H9 (cell line): Measurements from ENCODE around the gene PFN1. TPM values are rescaled to one million over a fixed set of nuclear protein-coding genes. Genes with fewer than 3 reads are reported as not detected.

Experiments
- DNase-seq: peaks from one replicate; pipeline ENCODE4 v3.0.0-alpha.2; 2017
- H2AFZ ChIP-seq: one replicate; pipeline ENCODE4 v1.6.1; 2013; ENCODE audit warnings: mild to moderate bottlenecking, low read length, control low read depth, moderate library complexity
- H2AK5ac ChIP-seq: 2 replicates; pipeline ENCODE4 v1.6.1; 2013; ENCODE audit warnings: low read length, control low read depth, mixed read lengths; ENCODE audit not compliant: insufficient read length
- H2BK120ac ChIP-seq: one replicate; pipeline ENCODE4 v1.6.1; 2013; ENCODE audit warnings: low read depth, mild to moderate bottlenecking, low read length, control low read depth, inconsistent platforms; ENCODE audit not compliant: poor library complexity, severe bottlenecking
- H2BK12ac ChIP-seq: 2 replicates; pipeline ENCODE4 v1.6.1; 2013; ENCODE audit warnings: low read length, control low read depth, mixed read lengths, low read depth; ENCODE audit not compliant: insufficient read length
- H2BK15ac ChIP-seq: 2 replicates; pipeline ENCODE4 v1.6.1; 2013; ENCODE audit warnings: low read depth, low read length, control low read depth
- H2BK20ac ChIP-seq: one replicate; pipeline ENCODE4 v1.6.1; 2013; ENCODE audit warnings: low read depth, mild to moderate bottlenecking, low read length, control low read depth, inconsistent platforms; ENCODE audit not compliant: poor library complexity, severe bottlenecking
- H2BK5ac ChIP-seq: 2 replicates; pipeline ENCODE4 v1.6.1; 2013; ENCODE audit warnings: low read length, control low read depth, mixed read lengths; ENCODE audit not compliant: insufficient read length
- H3K14ac ChIP-seq: 2 replicates; pipeline ENCODE4 v1.6.1; 2013; ENCODE audit warnings: low read length, control low read depth; ENCODE audit not compliant: insufficient read depth
- H3K18ac ChIP-seq: 2 replicates; pipeline ENCODE4 v1.6.1; 2013; ENCODE audit warnings: low read depth, mild to moderate bottlenecking, mixed read lengths, low read length, control low read depth; ENCODE audit not compliant: insufficient read length
- H3K23ac ChIP-seq: 2 replicates; pipeline ENCODE4 v1.6.1; 2013; ENCODE audit warnings: low read length, control low read depth, mixed read lengths, low read depth; ENCODE audit not compliant: insufficient read length
- H3K23me2 ChIP-seq: 2 replicates; pipeline ENCODE4 v1.6.1; 2013; ENCODE audit warnings: low read depth, mild to moderate bottlenecking, mixed read lengths, low read length, control low read depth; ENCODE audit not compliant: insufficient read length, poor library complexity, severe bottlenecking
- H3K27ac ChIP-seq: 2 replicates; pipeline ENCODE4 v1.5.1; 2013; ENCODE audit warnings: low read length, control low read depth, mixed read lengths, low read depth; ENCODE audit not compliant: insufficient read length
- H3K27me3 ChIP-seq: 2 replicates; pipeline ENCODE4 v1.6.1; 2013; ENCODE audit warnings: low read length, control low read depth, inconsistent platforms; ENCODE audit not compliant: insufficient read depth
- H3K4ac ChIP-seq: 2 replicates; pipeline ENCODE4 v1.6.1; 2013; ENCODE audit warnings: low read depth, mild to moderate bottlenecking, control low read depth, inconsistent platforms, low read length, moderate library complexity
- H3K4me1 ChIP-seq: 2 replicates; pipeline ENCODE4 v1.6.1; 2013; ENCODE audit warnings: low read length, control low read depth, inconsistent platforms; ENCODE audit not compliant: insufficient read depth
- H3K4me2 ChIP-seq: 2 replicates; pipeline ENCODE4 v1.6.1; 2013; ENCODE audit warnings: low read length, control low read depth, mixed read lengths; ENCODE audit not compliant: insufficient read length, insufficient read depth
- H3K56ac ChIP-seq: 2 replicates; pipeline ENCODE4 v1.6.1; 2013; ENCODE audit warnings: low read depth, mild to moderate bottlenecking, mixed read lengths, low read length, control low read depth; ENCODE audit not compliant: insufficient read length
- H3K79me1 ChIP-seq: 2 replicates; pipeline ENCODE4 v1.6.1; 2013; ENCODE audit warnings: low read depth, mild to moderate bottlenecking, moderate library complexity, low read length, control low read depth, inconsistent platforms; ENCODE audit not compliant: insufficient read depth, poor library complexity, severe bottlenecking
- H3K79me2 ChIP-seq: 2 replicates; pipeline ENCODE4 v1.6.1; 2013; ENCODE audit warnings: low read length, control low read depth, inconsistent platforms; ENCODE audit not compliant: insufficient read depth
- H3K9ac ChIP-seq: 2 replicates; pipeline ENCODE4 v1.6.1; 2013; ENCODE audit warnings: low read length, control low read depth, mixed read lengths; ENCODE audit not compliant: insufficient read length; ENCODE audit errors: extremely low read depth
- H3K9me3 ChIP-seq: one replicate; pipeline ENCODE4 v1.6.1; 2013; ENCODE audit warnings: low read depth, low read length, inconsistent platforms; ENCODE audit not compliant: control insufficient read depth
- H3T11ph ChIP-seq: one replicate; pipeline ENCODE4 v1.6.1; 2013; ENCODE audit warnings: mild to moderate bottlenecking, low read length, control low read depth, inconsistent platforms
- H4K20me1 ChIP-seq: one replicate; pipeline ENCODE4 v1.6.1; 2013; ENCODE audit not compliant: control insufficient read depth, insufficient read length, insufficient read depth
- H4K5ac ChIP-seq: 2 replicates; pipeline ENCODE4 v1.6.1; 2013; ENCODE audit warnings: low read depth, mild to moderate bottlenecking, mixed read lengths, low read length, control low read depth; ENCODE audit not compliant: insufficient read length
- H4K8ac ChIP-seq: replicated peaks from 2 replicates; pipeline ENCODE4 v1.6.1; 2013; ENCODE audit warnings: low read length, control low read depth, mixed read lengths, low read depth; ENCODE audit not compliant: insufficient read length
- H4K91ac ChIP-seq: 2 replicates; pipeline ENCODE4 v1.6.1; 2013; ENCODE audit warnings: low read depth, mild to moderate bottlenecking, moderate library complexity, mixed read lengths, low read length, control low read depth; ENCODE audit not compliant: insufficient read length
- H3K27ac Mint-ChIP-seq, 3 experiments: 2 replicates in 2 of 3; 3 replicates in 1 of 3; pipeline ENCODE4 v1.8.0; 2020 to 2021; ENCODE audit warnings: mixed read lengths in 3 of 3, mild to moderate bottlenecking in 1 of 3, moderate library complexity in 1 of 3
- H3K27me3 Mint-ChIP-seq: 2 replicates; pipeline ENCODE4 v1.8.0; 2021; ENCODE audit warnings: low read depth, mild to moderate bottlenecking, moderate library complexity, mixed read lengths
- H3K36me3 Mint-ChIP-seq, 3 experiments: 2 replicates in 2 of 3; 3 replicates in 1 of 3; pipeline ENCODE4 v1.8.0; 2020 to 2021; ENCODE audit warnings: low read depth in 3 of 3, mixed read lengths in 3 of 3; ENCODE audit not compliant: insufficient read depth in 1 of 3
- H3K4me1 Mint-ChIP-seq, 2 experiments: 2 replicates each; pipeline ENCODE4 v1.8.0; 2020; ENCODE audit warnings: mixed read lengths in 2 of 2
- H3K4me3 Mint-ChIP-seq, 2 experiments: 2 replicates in 1 of 2; 3 replicates in 1 of 2; pipeline ENCODE4 v1.8.0; 2020 to 2021; ENCODE audit warnings: mild to moderate bottlenecking in 2 of 2, mixed read lengths in 2 of 2, moderate library complexity in 1 of 2
- H3K9me3 Mint-ChIP-seq, 2 experiments: 2 replicates in 1 of 2; 3 replicates in 1 of 2; pipeline ENCODE4 v1.8.0; 2020; ENCODE audit warnings: mild to moderate bottlenecking in 2 of 2, mixed read lengths in 2 of 2, moderate library complexity in 1 of 2
- WGBS: extraction: QIAGEN DNeasy Blood & Tissue Kit; methylation state at CpG from one replicate; pipeline ENCODE4 v1.1.7; 2013; ENCODE audit warnings: missing lambda C conversion rate, low lambda C conversion rate, mixed read lengths; ENCODE audit not compliant: insufficient read length; ENCODE audit errors: extremely low coverage; 5-methylcytosine and 5-hydroxymethylcytosine counted together
- total RNA-seq: library from RNA; stranded (reverse); gene quantifications from 2 replicates; pipeline ENCODE4 v1.2.1, GENCODE V29; 2021
- TF ChIP-seq, protein P1 (sequence below): fragments of 200-600 bp; sonication (generic); conservative IDR thresholded peaks from 3 replicates; pipeline ENCODE4 v1.8.0; 2021; ENCODE audit warnings: antibody characterized with exemption, mild to moderate bottlenecking

PFN1 gene
- total RNA-seq, 1 experiment from 2014 or later = 1,149 TPM

DNA sequence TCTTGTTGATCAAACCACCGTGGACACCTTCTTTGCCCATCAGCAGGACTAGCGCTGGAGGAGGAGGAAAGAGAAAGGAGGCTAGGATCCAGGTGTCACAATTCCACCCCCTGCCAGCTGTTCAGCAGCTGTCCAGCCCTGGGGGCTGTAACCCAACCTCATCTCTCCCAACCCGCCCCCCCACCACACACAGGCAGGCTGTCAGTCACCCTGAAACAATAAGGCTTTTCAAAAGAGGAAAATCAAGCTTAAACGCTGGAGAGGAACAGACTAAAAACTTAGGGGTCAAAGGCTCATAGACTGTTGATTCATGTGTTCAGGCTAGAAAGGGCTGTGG lies 2.4 kb downstream of the PFN1 start:
- H3T11ph ChIP-seq = no peak overlapping the region
- no peak overlapping the region for H2BK5ac ChIP-seq
- no peak overlapping the region for H2BK120ac ChIP-seq
- H3K27me3 ChIP-seq = no peaks in the 10 kb centered on the region
- peaks cover 23% of the 10 kb centered on the region for H3K23me2 ChIP-seq
- H3K9me3 ChIP-seq = no peaks in the 10 kb centered on the region
- no peak overlapping the region for H3K23ac ChIP-seq
- H3K4me2 ChIP-seq = peak overlapping the region; percentile 72
- H3K18ac ChIP-seq = no peak overlapping the region
- Mint-ChIP-seq H3K27me3 (peaks cover 6% of the 10 kb centered on the region), H3K4me1 (peaks cover 35 to 38% of the 10 kb centered on the region in 2 experiments), H3K36me3 (peaks cover 32 to 66% (median 53%) of the 10 kb centered on the region in 3 experiments), H3K9me3 (peaks cover 0 to 2% of the 10 kb centered on the region in 2 experiments; a peak in 2 of 5 replicates), H3K4me3 (peak overlapping the region; percentile 95 to 100), H3K27ac (peak overlapping the region; percentile 91 to 93 (median 92); a peak in 4 of 7 replicates)
- H2BK15ac ChIP-seq = no peak overlapping the region
- peak overlapping the region; percentile 53 for H3K9ac ChIP-seq
- H4K8ac ChIP-seq = no peak overlapping the region
- no peak overlapping the region for H2AFZ ChIP-seq
- no peak overlapping the region for H4K5ac ChIP-seq
- no CpG with 5 or more reads among the region's 4 CpGs for WGBS
- H3K56ac ChIP-seq = no peak overlapping the region
- no peak for DNase-seq
- peak overlapping the region; percentile 17 for H3K27ac ChIP-seq
- no peaks in the 10 kb centered on the region for H3K4me1 ChIP-seq
- peaks cover 15% of the 10 kb centered on the region; the same call in 1 of the 2 replicates for H3K79me2 ChIP-seq
- H3K14ac ChIP-seq = no peak overlapping the region
- no peak overlapping the region for H3K4ac ChIP-seq
- H4K20me1 ChIP-seq = no peaks in the 10 kb centered on the region
- no peak overlapping the region for H2BK12ac ChIP-seq
- TF ChIP-seq, protein P1, sequence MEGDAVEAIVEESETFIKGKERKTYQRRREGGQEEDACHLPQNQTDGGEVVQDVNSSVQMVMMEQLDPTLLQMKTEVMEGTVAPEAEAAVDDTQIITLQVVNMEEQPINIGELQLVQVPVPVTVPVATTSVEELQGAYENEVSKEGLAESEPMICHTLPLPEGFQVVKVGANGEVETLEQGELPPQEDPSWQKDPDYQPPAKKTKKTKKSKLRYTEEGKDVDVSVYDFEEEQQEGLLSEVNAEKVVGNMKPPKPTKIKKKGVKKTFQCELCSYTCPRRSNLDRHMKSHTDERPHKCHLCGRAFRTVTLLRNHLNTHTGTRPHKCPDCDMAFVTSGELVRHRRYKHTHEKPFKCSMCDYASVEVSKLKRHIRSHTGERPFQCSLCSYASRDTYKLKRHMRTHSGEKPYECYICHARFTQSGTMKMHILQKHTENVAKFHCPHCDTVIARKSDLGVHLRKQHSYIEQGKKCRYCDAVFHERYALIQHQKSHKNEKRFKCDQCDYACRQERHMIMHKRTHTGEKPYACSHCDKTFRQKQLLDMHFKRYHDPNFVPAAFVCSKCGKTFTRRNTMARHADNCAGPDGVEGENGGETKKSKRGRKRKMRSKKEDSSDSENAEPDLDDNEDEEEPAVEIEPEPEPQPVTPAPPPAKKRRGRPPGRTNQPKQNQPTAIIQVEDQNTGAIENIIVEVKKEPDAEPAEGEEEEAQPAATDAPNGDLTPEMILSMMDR = no peak
- H2AK5ac ChIP-seq = no peak overlapping the region
- H3K79me1 ChIP-seq = peaks cover 4% of the 10 kb centered on the region
- no peak overlapping the region for H2BK20ac ChIP-seq
- no peak overlapping the region for H4K91ac ChIP-seq
